ENCODE measurements around the gene ATF5.

Gene ATF5
- total RNA-seq, result 2.3 to 22.6 (median 9.8) reads per million in 9 experiments

DNA sequence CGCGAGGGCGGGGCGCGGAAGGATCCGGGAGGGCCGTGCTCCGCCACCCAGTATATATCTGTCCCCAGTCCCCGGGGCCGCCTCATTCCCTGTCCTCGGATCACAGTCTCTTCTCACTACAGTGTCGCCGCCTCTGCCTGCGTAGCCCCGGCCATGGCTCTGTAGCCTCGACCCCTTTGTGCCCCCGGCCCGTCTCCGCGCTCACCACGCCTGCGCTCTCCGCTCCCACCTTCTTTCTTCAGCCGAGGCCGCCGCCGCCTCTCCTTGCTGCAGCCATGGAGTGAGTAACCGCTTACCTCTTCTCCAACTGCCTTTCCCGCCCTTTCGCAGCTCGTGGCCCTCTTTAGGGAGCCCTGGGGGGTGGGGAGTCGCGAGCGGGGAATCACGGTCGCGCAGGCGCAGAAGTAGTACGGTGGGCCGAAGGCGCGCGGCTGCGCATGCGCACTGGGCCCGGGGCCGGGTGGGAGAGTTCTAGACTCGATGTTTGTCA, at the start of gene ATF5, which contains the start of gene NUP62:
Gene ATF5 (plus strand): TSS at position 85 of the 490 bp plus-strand sequence. CDS start 1,646 bp downstream, outside the sequence.
Gene NUP62 (minus strand): TSS at position 384 of the 490 bp plus-strand sequence. CDS start 19,697 bp downstream, outside the sequence.
- peaks cover 55 to 58% of the 10 kb centered on the region in 2 donors for H3K4me1 Mint-ChIP-seq (ENCODE audit: low read depth in 2 of 2)
- ATAC-seq (replicated peaks) (peak; percentile 55), DNase-seq (peak; percentile 93 to 94 (median 93))
- H3K36me3 Mint-ChIP-seq (ENCODE audit: insufficient read depth), result peaks cover 68% of the 10 kb centered on the region
- H3K9me3 Mint-ChIP-seq, result no peaks in the 10 kb centered on the region
- H3K27ac Mint-ChIP-seq, result peak within 1 kb of the TSS; percentile 94 to 98
- no peaks in the 10 kb centered on the region for H3K27me3 Mint-ChIP-seq
- peak within 1 kb of the TSS; percentile 87 to 100 for H3K4me3 Mint-ChIP-seq

DNA sequence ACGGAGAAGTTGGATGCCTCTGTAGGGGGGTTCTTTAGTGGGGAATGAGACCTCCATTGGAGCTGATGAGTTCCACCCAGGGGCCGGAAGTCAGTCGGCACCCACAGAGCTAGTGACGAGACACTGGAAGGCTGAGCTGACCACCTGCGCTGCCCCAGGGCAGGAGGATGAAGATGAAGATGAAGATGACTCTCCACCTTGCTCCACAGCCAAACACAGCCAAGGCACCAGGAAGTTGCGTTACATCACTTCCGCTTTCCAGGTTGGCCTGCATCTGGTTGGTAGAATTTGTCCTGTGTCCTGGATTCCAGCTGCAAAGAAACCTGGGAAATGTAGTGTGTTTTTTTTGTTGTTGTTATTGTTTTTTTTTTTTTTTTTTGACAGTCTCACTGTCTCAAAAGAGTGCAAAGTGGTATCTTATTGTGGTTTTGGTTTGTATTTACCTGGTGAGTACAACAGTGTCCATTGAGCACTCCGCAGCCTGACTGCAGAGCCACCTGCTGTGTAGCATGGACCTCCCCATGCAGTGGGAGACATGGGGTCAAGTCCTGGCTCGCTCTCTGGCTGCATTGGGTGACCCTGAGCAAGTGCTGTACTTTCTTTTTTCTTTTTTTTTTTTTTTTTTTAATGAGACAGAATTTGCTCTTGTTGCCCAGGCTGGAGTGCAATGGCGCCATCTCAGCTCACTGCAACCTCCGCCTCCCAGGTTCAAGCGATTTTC, 49.6 kb upstream of the ATF5 start:
- ATAC-seq (replicated peaks) (no peak), DNase-seq (no peak)
- no peak overlapping the region for H3K4me3 Mint-ChIP-seq
- peaks cover 5% of the 10 kb centered on the region for H3K36me3 Mint-ChIP-seq (ENCODE audit: insufficient read depth)
- peaks cover 21% of the 10 kb centered on the region in 2 donors for H3K4me1 Mint-ChIP-seq (ENCODE audit: low read depth in 2 of 2)
- no peaks in the 10 kb centered on the region for H3K9me3 Mint-ChIP-seq
- H3K27me3 Mint-ChIP-seq, result no peaks in the 10 kb centered on the region
- H3K27ac Mint-ChIP-seq, result peak overlapping the region in 1 of 2 donors; percentile 99

- Mint-ChIP-seq H3K27ac (peak overlapping the region in 1 of 2 donors; percentile 99), H3K4me1 (ENCODE audit: low read depth in 2 of 2) (peaks cover 19 to 21% of the 10 kb centered on the region in 2 donors), H3K4me3 (peak overlapping the region in 1 of 2 donors; percentile 25), H3K27me3 (no peaks in the 10 kb centered on the region), H3K36me3 (ENCODE audit: insufficient read depth) (peaks cover 4% of the 10 kb centered on the region), H3K9me3 (no peaks in the 10 kb centered on the region)
- DNase-seq (no peak), ATAC-seq (replicated peaks) (no peak)
These were observed 48.7 kb upstream of the ATF5 start for GRCh38 chr19:49880162-49880869.

GRCh38 chr19:49881186-49881585, 47.8 kb upstream of the ATF5 start:
- ATAC-seq (replicated peaks) (no peak), DNase-seq (no peak)
- H3K9me3 Mint-ChIP-seq, result no peaks in the 10 kb centered on the region
- peaks cover 14% of the 10 kb centered on the region in 2 donors for H3K4me1 Mint-ChIP-seq (ENCODE audit: low read depth in 2 of 2)
- no peak overlapping the region for H3K4me3 Mint-ChIP-seq
- H3K27ac Mint-ChIP-seq, result peak overlapping the region in 1 of 2 donors; percentile 99
- H3K36me3 Mint-ChIP-seq (ENCODE audit: insufficient read depth), result no peaks in the 10 kb centered on the region
- H3K27me3 Mint-ChIP-seq, result no peaks in the 10 kb centered on the region

- Mint-ChIP-seq H3K9me3 (no peaks in the 10 kb centered on the region), H3K4me1 (ENCODE audit: low read depth in 2 of 2) (peaks cover 14% of the 10 kb centered on the region in 2 donors), H3K27ac (peak overlapping the region in 1 of 2 donors; percentile 99), H3K36me3 (ENCODE audit: insufficient read depth) (no peaks in the 10 kb centered on the region), H3K4me3 (peak overlapping the region in 1 of 2 donors; percentile 14), H3K27me3 (no peaks in the 10 kb centered on the region)
- DNase-seq, result no peak
- ATAC-seq (replicated peaks), result no peak
These were observed 47.2 kb upstream of the ATF5 start for GRCh38 chr19:49881672-49882394.

DNA sequence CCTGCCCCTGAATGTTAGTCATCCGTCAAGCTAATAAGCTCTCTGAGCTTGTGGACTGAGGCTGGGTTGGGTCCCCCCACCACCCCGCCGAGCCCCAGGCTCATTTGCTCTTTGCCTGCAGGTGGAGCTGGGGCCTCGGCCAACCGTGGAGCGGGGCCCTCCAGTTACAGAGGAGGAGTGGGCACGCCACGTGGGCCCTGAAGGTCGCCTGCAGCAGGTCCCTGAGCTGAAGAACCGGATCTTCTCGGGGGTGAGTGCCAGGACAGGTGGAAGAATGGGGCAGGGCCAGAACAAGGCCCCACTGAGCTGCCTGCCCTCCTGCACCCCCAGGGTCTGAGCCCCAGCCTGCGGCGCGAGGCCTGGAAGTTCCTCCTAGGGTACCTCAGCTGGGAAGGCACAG, 46.4 kb upstream of the ATF5 start:
- ATAC-seq (replicated peaks), result no peak
- peak overlapping the region in 1 of 2 donors; percentile 99 for H3K27ac Mint-ChIP-seq

DNA sequence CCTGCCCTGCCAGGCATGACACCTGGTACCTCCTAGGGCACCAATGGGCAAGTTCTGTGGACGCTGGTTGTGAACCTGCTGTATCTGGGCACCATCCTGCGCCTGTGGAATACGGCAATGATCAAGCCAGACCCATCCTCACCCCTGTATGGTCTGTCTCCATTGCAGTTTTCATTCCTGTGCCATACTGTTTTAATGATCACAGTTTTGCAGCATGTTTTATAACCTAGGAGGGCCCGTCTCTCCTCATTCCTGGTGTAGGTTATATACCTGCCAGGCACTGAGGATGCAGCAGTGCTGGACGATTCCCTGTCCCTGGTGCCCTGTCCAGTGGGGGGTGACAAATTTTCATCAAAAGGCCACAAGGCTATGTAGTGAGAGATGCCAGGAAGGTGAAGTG, 45.9 kb upstream of the ATF5 start:
- no peak for ATAC-seq (replicated peaks)
- peaks cover 11 to 13% of the 10 kb centered on the region in 2 donors for H3K4me1 Mint-ChIP-seq (ENCODE audit: low read depth in 2 of 2)
- H3K27ac Mint-ChIP-seq, result peak overlapping the region in 1 of 2 donors; percentile 99
- H3K27me3 Mint-ChIP-seq, result no peaks in the 10 kb centered on the region
- peak overlapping the region in 1 of 2 donors; percentile 43 for H3K4me3 Mint-ChIP-seq
- no peaks in the 10 kb centered on the region for H3K36me3 Mint-ChIP-seq (ENCODE audit: insufficient read depth)
- no peak for DNase-seq
- H3K9me3 Mint-ChIP-seq, result no peaks in the 10 kb centered on the region

More for the DNA sequence above, 46.4 kb upstream of the ATF5 start:
- peak overlapping the region in 1 of 2 donors; percentile 27 for H3K4me3 Mint-ChIP-seq
- H3K9me3 Mint-ChIP-seq, result no peaks in the 10 kb centered on the region
- no peak for DNase-seq
- H3K36me3 Mint-ChIP-seq (ENCODE audit: insufficient read depth), result no peaks in the 10 kb centered on the region
- no peaks in the 10 kb centered on the region for H3K27me3 Mint-ChIP-seq
- H3K4me1 Mint-ChIP-seq (ENCODE audit: low read depth in 2 of 2), result peaks cover 14 to 15% of the 10 kb centered on the region in 2 donors

DNA sequence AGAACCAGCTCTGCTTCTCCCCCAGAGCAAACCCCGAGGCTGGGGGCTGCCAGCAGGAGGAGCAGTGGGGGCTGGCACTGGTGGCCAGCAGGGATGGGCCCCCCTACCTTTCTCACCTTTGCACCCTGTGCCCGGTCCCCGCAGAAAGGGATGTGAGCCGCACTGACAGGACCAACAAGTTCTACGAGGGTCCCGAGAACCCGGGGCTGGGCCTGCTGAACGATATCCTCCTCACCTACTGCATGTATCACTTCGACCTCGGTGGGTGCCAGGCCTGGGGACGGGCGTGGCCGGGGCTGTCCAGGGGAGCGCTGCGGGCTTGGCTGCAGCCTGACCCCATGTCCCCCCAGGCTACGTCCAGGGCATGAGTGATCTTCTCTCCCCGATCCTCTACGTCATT, 44.9 kb upstream of the ATF5 start:
- ATAC-seq (replicated peaks) (no peak), DNase-seq (no peak)
- H3K27ac Mint-ChIP-seq, result peak overlapping the region in 1 of 2 donors; percentile 99
- H3K4me3 Mint-ChIP-seq, result no peak overlapping the region
- peaks cover 2 to 9% of the 10 kb centered on the region in 2 donors for H3K4me1 Mint-ChIP-seq (ENCODE audit: low read depth in 2 of 2)
- H3K9me3 Mint-ChIP-seq, result no peaks in the 10 kb centered on the region
- H3K27me3 Mint-ChIP-seq, result no peaks in the 10 kb centered on the region
- no peaks in the 10 kb centered on the region for H3K36me3 Mint-ChIP-seq (ENCODE audit: insufficient read depth)

- no peaks in the 10 kb centered on the region for H3K27me3 Mint-ChIP-seq
- peak overlapping the region in 1 of 2 donors; percentile 42 for H3K4me3 Mint-ChIP-seq
- H3K27ac Mint-ChIP-seq, result peak overlapping the region in 1 of 2 donors; percentile 99
- H3K9me3 Mint-ChIP-seq, result no peaks in the 10 kb centered on the region
- no peak for DNase-seq
- no peaks in the 10 kb centered on the region for H3K36me3 Mint-ChIP-seq (ENCODE audit: insufficient read depth)
- peaks cover 0 to 10% of the 10 kb centered on the region in 2 donors for H3K4me1 Mint-ChIP-seq (ENCODE audit: low read depth in 2 of 2)
- no peak for ATAC-seq (replicated peaks)
These were observed 44.2 kb upstream of the ATF5 start for GRCh38 chr19:49884760-49885159.

DNA sequence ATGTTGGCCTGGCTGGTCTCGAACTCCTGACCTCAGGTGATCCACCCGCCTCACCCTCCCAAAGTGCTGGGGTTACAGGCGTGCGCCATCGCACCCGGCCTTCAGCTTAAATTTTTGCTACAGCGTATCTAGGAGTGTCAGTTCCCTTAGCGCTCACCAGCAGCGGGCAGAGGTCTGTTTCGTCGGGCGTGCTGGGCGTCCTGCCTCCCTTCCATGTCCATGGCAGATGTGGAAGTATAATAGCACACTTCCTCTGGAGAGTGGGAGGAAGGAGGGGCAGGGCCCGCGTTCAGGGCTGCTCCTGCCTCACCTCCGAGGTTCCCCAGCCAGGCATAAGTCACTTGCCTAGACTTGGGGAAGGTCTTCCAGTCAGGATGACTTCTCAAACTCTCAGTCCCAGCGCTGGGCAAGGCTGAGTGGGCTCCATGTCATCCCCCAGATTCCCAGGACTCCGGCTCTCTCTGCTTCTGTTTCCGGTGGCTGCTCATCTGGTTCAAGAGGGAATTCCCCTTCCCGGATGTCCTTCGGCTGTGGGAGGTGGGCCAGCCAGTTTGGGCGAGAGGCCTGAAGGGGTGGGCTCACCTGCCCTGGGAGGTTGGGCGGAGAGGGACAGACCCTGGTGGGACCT, 41.9 kb upstream of the ATF5 start:
- H3K9me3 Mint-ChIP-seq, result no peaks in the 10 kb centered on the region
- H3K4me3 Mint-ChIP-seq, result peak overlapping the region in 1 of 2 donors; percentile 86
- H3K36me3 Mint-ChIP-seq (ENCODE audit: insufficient read depth), result no peaks in the 10 kb centered on the region
- H3K27me3 Mint-ChIP-seq, result no peaks in the 10 kb centered on the region
- peaks cover 0 to 20% of the 10 kb centered on the region in 2 donors for H3K4me1 Mint-ChIP-seq (ENCODE audit: low read depth in 2 of 2)
- no peak for DNase-seq
- peak overlapping the region in 1 of 2 donors; percentile 99 for H3K27ac Mint-ChIP-seq
- ATAC-seq (replicated peaks), result no peak

GRCh38 chr19:49887665-49888509, 41.1 kb upstream of the ATF5 start:
- peak overlapping the region in 1 of 2 donors; percentile 99 for H3K27ac Mint-ChIP-seq
- no peaks in the 10 kb centered on the region for H3K36me3 Mint-ChIP-seq (ENCODE audit: insufficient read depth)
- no peaks in the 10 kb centered on the region for H3K9me3 Mint-ChIP-seq
- H3K4me3 Mint-ChIP-seq, result peak overlapping the region in 1 of 2 donors; percentile 86
- H3K27me3 Mint-ChIP-seq, result no peaks in the 10 kb centered on the region
- peaks cover 4 to 27% of the 10 kb centered on the region in 2 donors for H3K4me1 Mint-ChIP-seq (ENCODE audit: low read depth in 2 of 2)
- DNase-seq (no peak), ATAC-seq (replicated peaks) (no peak)

GRCh38 chr19:49888510-49888824, 40.5 kb upstream of the ATF5 start:
- no peak for ATAC-seq (replicated peaks)
- peaks cover 4 to 30% of the 10 kb centered on the region in 2 donors for H3K4me1 Mint-ChIP-seq (ENCODE audit: low read depth in 2 of 2)

More at GRCh38 chr19:49888510-49888824, 40.5 kb upstream of the ATF5 start:
- no peak for DNase-seq
- Mint-ChIP-seq H3K4me3 (peak overlapping the region in 1 of 2 donors; percentile 86), H3K9me3 (no peaks in the 10 kb centered on the region), H3K27ac (peak overlapping the region in 1 of 2 donors; percentile 99), H3K27me3 (no peaks in the 10 kb centered on the region), H3K36me3 (ENCODE audit: insufficient read depth) (no peaks in the 10 kb centered on the region)
